ENCODE data around the gene DPH7.

DNA sequence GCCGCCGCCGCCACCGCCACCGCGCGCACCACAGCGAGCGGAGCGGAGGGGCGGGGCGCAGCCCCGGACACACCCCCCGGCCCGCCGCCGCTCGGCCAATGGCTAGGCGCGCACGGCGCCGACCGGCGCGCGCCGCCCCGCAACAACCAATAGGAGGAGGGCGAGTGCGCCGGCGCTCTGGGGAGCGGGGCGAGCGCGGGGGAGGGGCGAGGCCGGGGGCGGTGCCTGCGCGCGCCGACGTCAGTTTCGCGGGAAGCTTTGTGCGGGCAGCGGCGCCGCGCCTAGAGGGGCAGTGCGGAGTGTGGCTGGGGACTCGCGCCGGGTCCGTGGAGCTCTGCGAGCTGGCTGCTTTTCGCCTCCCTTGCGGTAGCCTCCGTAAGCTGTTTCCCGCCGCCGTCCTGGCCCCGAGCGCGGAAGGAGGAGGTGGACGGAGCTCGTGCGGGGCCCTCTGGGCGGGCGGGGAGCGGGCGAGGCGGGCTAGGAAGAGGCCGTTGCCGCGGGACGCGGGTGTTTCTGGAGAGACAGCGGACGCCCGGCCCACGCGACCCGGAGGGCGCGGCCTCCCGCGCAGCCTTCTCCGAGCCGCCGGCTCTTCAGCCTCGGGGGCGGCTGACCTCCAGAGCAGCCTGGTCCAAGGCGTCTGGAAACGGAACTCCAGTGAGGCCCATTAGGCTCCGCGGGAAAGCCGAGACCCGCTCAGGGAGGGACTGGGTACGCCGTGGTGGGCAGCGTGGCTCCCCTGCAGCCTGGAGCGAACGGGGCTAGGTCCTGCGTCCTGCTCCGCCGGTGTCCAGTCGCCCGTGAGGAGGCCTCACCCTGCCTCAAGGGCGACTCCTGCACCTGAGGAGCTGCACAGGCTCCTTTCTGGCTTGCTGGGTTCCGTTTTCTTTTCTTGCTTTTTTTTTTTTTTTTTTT lies 12.0 kb upstream of the DPH7 start, which contains the start of gene ZMYND19:
- TF ChIP-seq, protein P1, sequence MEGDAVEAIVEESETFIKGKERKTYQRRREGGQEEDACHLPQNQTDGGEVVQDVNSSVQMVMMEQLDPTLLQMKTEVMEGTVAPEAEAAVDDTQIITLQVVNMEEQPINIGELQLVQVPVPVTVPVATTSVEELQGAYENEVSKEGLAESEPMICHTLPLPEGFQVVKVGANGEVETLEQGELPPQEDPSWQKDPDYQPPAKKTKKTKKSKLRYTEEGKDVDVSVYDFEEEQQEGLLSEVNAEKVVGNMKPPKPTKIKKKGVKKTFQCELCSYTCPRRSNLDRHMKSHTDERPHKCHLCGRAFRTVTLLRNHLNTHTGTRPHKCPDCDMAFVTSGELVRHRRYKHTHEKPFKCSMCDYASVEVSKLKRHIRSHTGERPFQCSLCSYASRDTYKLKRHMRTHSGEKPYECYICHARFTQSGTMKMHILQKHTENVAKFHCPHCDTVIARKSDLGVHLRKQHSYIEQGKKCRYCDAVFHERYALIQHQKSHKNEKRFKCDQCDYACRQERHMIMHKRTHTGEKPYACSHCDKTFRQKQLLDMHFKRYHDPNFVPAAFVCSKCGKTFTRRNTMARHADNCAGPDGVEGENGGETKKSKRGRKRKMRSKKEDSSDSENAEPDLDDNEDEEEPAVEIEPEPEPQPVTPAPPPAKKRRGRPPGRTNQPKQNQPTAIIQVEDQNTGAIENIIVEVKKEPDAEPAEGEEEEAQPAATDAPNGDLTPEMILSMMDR (IDR thresholded peaks at IDR 0.05) = peak in 2 of 12 donors; percentile 7 to 21
- peak in 1 of 2 donors; percentile 17 for TF ChIP-seq POLR2A (IDR thresholded peaks at IDR 0.05)
